ENCODE data around the gene PLA2G7.

PLA2G7 gene

DNA sequence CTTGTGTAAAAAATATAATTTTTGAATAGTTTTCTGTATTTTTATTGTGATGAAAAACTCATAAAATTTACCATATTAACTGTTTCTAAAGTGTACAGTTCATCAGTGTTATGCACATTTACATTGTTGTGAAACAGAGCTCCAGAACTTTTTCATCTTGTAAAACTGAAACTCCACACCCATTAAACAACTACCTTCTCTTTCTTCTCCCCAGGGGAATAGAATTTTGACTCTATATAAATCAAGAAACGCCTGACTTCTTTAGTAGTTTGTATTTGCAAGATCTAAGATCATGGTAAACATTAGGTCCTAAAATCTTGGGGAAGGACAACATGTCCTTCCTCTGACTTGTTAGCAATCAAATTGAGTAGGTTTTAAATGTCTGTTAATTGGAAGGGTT, 20.7 kb upstream of the PLA2G7 start:
- H3K27ac ChIP-seq (ENCODE audit: extremely low read depth, low read depth, low read length): no peak overlapping the region
- POLR2A ChIA-PET: no interaction called here
- CTCF ChIA-PET: interaction anchor here (0.9 kb wide), 1 partner anchor 9 kb away, joined by 3 read pairs; the partner anchor contains the start of gene ANKRD66
- no peaks in the 10 kb centered on the region for H3K36me3 ChIP-seq (ENCODE audit: control insufficient read depth in 2 of 2, insufficient read depth in 1 of 2, low read length in 2 of 2)
- H3K9me3 ChIP-seq (ENCODE audit: control insufficient read depth, insufficient read depth, low read depth, low read length): no peaks in the 10 kb centered on the region
- no peak overlapping the region for H3K4me3 ChIP-seq (ENCODE audit: low read depth, low read length)
- TF ChIP-seq, protein P1, sequence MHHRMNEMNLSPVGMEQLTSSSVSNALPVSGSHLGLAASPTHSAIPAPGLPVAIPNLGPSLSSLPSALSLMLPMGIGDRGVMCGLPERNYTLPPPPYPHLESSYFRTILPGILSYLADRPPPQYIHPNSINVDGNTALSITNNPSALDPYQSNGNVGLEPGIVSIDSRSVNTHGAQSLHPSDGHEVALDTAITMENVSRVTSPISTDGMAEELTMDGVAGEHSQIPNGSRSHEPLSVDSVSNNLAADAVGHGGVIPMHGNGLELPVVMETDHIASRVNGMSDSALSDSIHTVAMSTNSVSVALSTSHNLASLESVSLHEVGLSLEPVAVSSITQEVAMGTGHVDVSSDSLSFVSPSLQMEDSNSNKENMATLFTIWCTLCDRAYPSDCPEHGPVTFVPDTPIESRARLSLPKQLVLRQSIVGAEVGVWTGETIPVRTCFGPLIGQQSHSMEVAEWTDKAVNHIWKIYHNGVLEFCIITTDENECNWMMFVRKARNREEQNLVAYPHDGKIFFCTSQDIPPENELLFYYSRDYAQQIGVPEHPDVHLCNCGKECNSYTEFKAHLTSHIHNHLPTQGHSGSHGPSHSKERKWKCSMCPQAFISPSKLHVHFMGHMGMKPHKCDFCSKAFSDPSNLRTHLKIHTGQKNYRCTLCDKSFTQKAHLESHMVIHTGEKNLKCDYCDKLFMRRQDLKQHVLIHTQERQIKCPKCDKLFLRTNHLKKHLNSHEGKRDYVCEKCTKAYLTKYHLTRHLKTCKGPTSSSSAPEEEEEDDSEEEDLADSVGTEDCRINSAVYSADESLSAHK (tag by site-specific recombination; IDR thresholded peaks at IDR 0.05): peak; percentile 40; the same call in 1 of the 2 replicates
- TF ChIP-seq, protein P2, sequence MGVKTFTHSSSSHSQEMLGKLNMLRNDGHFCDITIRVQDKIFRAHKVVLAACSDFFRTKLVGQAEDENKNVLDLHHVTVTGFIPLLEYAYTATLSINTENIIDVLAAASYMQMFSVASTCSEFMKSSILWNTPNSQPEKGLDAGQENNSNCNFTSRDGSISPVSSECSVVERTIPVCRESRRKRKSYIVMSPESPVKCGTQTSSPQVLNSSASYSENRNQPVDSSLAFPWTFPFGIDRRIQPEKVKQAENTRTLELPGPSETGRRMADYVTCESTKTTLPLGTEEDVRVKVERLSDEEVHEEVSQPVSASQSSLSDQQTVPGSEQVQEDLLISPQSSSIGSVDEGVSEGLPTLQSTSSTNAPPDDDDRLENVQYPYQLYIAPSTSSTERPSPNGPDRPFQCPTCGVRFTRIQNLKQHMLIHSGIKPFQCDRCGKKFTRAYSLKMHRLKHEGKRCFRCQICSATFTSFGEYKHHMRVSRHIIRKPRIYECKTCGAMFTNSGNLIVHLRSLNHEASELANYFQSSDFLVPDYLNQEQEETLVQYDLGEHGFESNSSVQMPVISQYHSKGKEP (tag by site-specific recombination; IDR thresholded peaks at IDR 0.05): peak; percentile 10; the same call in 1 of the 2 replicates
- TF ChIP-seq ZNF214 (tag by site-specific recombination; IDR thresholded peaks at IDR 0.05; ENCODE audit: borderline replicate concordance): no peak
- TF ChIP-seq, protein P3, sequence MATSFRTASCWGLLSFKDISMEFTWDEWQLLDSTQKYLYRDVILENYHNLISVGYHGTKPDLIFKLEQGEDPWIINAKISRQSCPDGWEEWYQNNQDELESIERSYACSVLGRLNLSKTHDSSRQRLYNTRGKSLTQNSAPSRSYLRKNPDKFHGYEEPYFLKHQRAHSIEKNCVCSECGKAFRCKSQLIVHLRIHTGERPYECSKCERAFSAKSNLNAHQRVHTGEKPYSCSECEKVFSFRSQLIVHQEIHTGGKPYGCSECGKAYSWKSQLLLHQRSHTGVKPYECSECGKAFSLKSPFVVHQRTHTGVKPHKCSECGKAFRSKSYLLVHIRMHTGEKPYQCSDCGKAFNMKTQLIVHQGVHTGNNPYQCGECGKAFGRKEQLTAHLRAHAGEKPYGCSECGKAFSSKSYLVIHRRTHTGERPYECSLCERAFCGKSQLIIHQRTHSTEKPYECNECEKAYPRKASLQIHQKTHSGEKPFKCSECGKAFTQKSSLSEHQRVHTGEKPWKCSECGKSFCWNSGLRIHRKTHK (tag by site-specific recombination; IDR thresholded peaks at IDR 0.05): no peak
- TF ChIP-seq ZBTB21 (tag by site-specific recombination; IDR thresholded peaks at IDR 0.05): no peak
- no peak for TF ChIP-seq ZNF658 (tag by site-specific recombination; IDR thresholded peaks at IDR 0.05)
- peak; percentile 68; the same call in 1 of the 2 replicates for TF ChIP-seq OSR2 (tag by site-specific recombination; IDR thresholded peaks at IDR 0.05)
- TF ChIP-seq ZNF10 (tag by site-specific recombination; IDR thresholded peaks at IDR 0.05): no peak
- TF ChIP-seq ZNF202 (tag by site-specific recombination; IDR thresholded peaks at IDR 0.05; ENCODE audit: borderline replicate concordance): no peak
- TF ChIP-seq ZNF248 (tag by site-specific recombination; IDR thresholded peaks at IDR 0.05): no peak
- 0 out of 2 replicates have a peak, but pooled peaks have one; percentile 21 for TF ChIP-seq ZNF600 (tag by site-specific recombination; IDR thresholded peaks at IDR 0.05)
- no peak for TF ChIP-seq ZNF768 (tag by site-specific recombination; IDR thresholded peaks at IDR 0.05)
- TF ChIP-seq, protein P4, sequence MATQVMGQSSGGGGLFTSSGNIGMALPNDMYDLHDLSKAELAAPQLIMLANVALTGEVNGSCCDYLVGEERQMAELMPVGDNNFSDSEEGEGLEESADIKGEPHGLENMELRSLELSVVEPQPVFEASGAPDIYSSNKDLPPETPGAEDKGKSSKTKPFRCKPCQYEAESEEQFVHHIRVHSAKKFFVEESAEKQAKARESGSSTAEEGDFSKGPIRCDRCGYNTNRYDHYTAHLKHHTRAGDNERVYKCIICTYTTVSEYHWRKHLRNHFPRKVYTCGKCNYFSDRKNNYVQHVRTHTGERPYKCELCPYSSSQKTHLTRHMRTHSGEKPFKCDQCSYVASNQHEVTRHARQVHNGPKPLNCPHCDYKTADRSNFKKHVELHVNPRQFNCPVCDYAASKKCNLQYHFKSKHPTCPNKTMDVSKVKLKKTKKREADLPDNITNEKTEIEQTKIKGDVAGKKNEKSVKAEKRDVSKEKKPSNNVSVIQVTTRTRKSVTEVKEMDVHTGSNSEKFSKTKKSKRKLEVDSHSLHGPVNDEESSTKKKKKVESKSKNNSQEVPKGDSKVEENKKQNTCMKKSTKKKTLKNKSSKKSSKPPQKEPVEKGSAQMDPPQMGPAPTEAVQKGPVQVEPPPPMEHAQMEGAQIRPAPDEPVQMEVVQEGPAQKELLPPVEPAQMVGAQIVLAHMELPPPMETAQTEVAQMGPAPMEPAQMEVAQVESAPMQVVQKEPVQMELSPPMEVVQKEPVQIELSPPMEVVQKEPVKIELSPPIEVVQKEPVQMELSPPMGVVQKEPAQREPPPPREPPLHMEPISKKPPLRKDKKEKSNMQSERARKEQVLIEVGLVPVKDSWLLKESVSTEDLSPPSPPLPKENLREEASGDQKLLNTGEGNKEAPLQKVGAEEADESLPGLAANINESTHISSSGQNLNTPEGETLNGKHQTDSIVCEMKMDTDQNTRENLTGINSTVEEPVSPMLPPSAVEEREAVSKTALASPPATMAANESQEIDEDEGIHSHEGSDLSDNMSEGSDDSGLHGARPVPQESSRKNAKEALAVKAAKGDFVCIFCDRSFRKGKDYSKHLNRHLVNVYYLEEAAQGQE (tag by site-specific recombination; IDR thresholded peaks at IDR 0.05): no peak
- peak; percentile 45; the same call in 1 of the 2 replicates for TF ChIP-seq WT1 (tag by site-specific recombination; IDR thresholded peaks at IDR 0.05)
- TF ChIP-seq, protein P5, sequence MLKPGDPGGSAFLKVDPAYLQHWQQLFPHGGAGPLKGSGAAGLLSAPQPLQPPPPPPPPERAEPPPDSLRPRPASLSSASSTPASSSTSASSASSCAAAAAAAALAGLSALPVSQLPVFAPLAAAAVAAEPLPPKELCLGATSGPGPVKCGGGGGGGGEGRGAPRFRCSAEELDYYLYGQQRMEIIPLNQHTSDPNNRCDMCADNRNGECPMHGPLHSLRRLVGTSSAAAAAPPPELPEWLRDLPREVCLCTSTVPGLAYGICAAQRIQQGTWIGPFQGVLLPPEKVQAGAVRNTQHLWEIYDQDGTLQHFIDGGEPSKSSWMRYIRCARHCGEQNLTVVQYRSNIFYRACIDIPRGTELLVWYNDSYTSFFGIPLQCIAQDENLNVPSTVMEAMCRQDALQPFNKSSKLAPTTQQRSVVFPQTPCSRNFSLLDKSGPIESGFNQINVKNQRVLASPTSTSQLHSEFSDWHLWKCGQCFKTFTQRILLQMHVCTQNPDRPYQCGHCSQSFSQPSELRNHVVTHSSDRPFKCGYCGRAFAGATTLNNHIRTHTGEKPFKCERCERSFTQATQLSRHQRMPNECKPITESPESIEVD (tag by site-specific recombination; IDR thresholded peaks at IDR 0.05): peak; percentile 88
- H3K4me1 ChIP-seq (ENCODE audit: control insufficient read depth, insufficient read depth, low read length): peaks cover 16% of the 10 kb centered on the region
